Activated CD8-positive, alpha-beta memory T cell treated with anti-CD3 and anti-CD28 coated beads, Interleukin-2, amount 50 U/mL, for 1 hour (primary cell): ENCODE data around the gene DUSP3.
"Not testable (repeated sequence)": the region's sequence is repeated elsewhere in the genome, so short reads cannot be mapped to it uniquely, and the experiment has no call there.

ENCODE experiments used
- DNase-seq: peaks from one replicate; pipeline ENCODE4 v3.0.0-alpha.2; 2020; ENCODE audit errors: extremely low read depth

The DUSP3 gene

GRCh38 chr17:43800736-43801135 lies 22.0 kb upstream of the DUSP3 start:
- no peak for DNase-seq

GRCh38 chr17:43799047-43799446 lies 20.3 kb upstream of the DUSP3 start:
- DNase-seq: no peak

GRCh38 chr17:43798024-43798423 lies 19.2 kb upstream of the DUSP3 start:
- not testable (repeated sequence) for DNase-seq

- DNase-seq: not testable (repeated sequence)
Observed at GRCh38 chr17:43792668-43793067, 13.9 kb upstream of the DUSP3 start.

- DNase-seq: no peak
Observed at GRCh38 chr17:43791589-43791988, 12.8 kb upstream of the DUSP3 start.

- DNase-seq: no peak
Observed at GRCh38 chr17:43790311-43790940, 11.6 kb upstream of the DUSP3 start.

GRCh38 chr17:43789482-43789881 lies 10.7 kb upstream of the DUSP3 start:
- no peak for DNase-seq

GRCh38 chr17:43788540-43788939 lies 9.8 kb upstream of the DUSP3 start:
- DNase-seq: no peak

- no peak for DNase-seq
Observed at GRCh38 chr17:43787728-43788127, 9.0 kb upstream of the DUSP3 start.

- no peak for DNase-seq
Observed at GRCh38 chr17:43784628-43785101, 5.9 kb upstream of the DUSP3 start.

GRCh38 chr17:43784068-43784467 lies 5.3 kb upstream of the DUSP3 start:
- DNase-seq: no peak

- no peak for DNase-seq
Observed at GRCh38 chr17:43782913-43783680, 4.3 kb upstream of the DUSP3 start.

GRCh38 chr17:43780135-43780534 lies 1.4 kb upstream of the DUSP3 start, which contains the start of gene CFAP97D1:
TSS of gene CFAP97D1 (plus strand) at chr17:43780435. CDS start at chr17:43780463, 28 bp downstream.
- no peak for DNase-seq

- DNase-seq: no peak
Observed at GRCh38 chr17:43779145-43780125, 658 bp upstream of the DUSP3 start.

GRCh38 chr17:43774304-43775250 lies 4.2 kb downstream of the DUSP3 start:
- DNase-seq: no peak

GRCh38 chr17:43772877-43773648 lies 5.7 kb downstream of the DUSP3 start:
- no peak for DNase-seq

- DNase-seq: no peak
Observed at GRCh38 chr17:43771463-43771862, 7.3 kb downstream of the DUSP3 start.

GRCh38 chr17:43770957-43771356 lies 7.8 kb downstream of the DUSP3 start:
- DNase-seq: no peak

GRCh38 chr17:43769859-43770258 lies 8.9 kb downstream of the DUSP3 start:
- DNase-seq: no peak

GRCh38 chr17:43769426-43769825 lies 9.4 kb downstream of the DUSP3 start:
- DNase-seq: no peak
